Sigmoid colon (tissue), 7 donors: ENCODE results near the gene SCRG1. TPM values are rescaled to one million over a fixed set of nuclear protein-coding genes. Genes with fewer than 3 reads are reported as not detected.

Experiments
- DNase-seq: peaks from one replicate; pipeline ENCODE4 v3.0.0-alpha.2; 2019
- H3K27ac ChIP-seq, 4 donors: fragments of 200-600 bp; sonication (generic); one replicate each; pipeline ENCODE4 v1.5.1; 2016 to 2019; ENCODE audit warnings: mild to moderate bottlenecking in 1 of 4
- H3K27me3 ChIP-seq, 3 donors: fragments of 200-600 bp; sonication (generic); one replicate each; pipeline ENCODE4 v1.5.1; 2019; ENCODE audit warnings: mild to moderate bottlenecking in 1 of 3
- H3K36me3 ChIP-seq, 4 donors: fragments of 200-600 bp; sonication (generic); one replicate each; pipeline ENCODE4 v1.5.1; 2016 to 2019
- H3K4me1 ChIP-seq, 4 donors: fragments of 200-600 bp; sonication (generic); one replicate each; pipeline ENCODE4 v1.5.1; 2017 to 2019
- H3K4me3 ChIP-seq, 4 donors: fragments of 200-600 bp; sonication (generic); one replicate each; pipeline ENCODE4 v1.5.1; 2017 to 2019; ENCODE audit warnings: mild to moderate bottlenecking in 2 of 4, moderate library complexity in 1 of 4
- H3K9me3 ChIP-seq, 4 donors: fragments of 200-600 bp in 3 of 4; sonication (generic) in 3 of 4; one replicate each; pipeline versions ENCODE4 v1.5.1 to v1.6.1; 2013 to 2019
- CTCF ChIP-seq, 4 experiments: fragments of 450-650 bp in 3 of 4; fragments of 200-600 bp in 1 of 4; IDR thresholded peaks; one replicate each; pipeline ENCODE4 v1.5.1; 2016 to 2019; ENCODE audit warnings: antibody characterized with exemption in 4 of 4, mild to moderate bottlenecking in 3 of 4, moderate library complexity in 2 of 4
- EP300 ChIP-seq, 4 donors: sonication (generic); formaldehyde crosslinking; IDR thresholded peaks; one replicate each; pipeline ENCODE4 v1.6.1; 2017; ENCODE audit warnings: antibody characterized with exemption in 4 of 4
- POLR2A ChIP-seq, 2 donors: fragments of 450-650 bp; IDR thresholded peaks; one replicate each; pipeline ENCODE4 v1.6.1; 2016; ENCODE audit warnings: antibody characterized with exemption in 2 of 2, mild to moderate bottlenecking in 2 of 2, moderate library complexity in 2 of 2
- POLR2AphosphoS5 ChIP-seq, 4 donors: sonication (generic); formaldehyde crosslinking; IDR thresholded peaks; one replicate each; pipeline ENCODE4 v1.6.1; 2017; ENCODE audit warnings: antibody characterized with exemption in 4 of 4
- WGBS, 2 donors: extraction: QIAGEN DNeasy Blood & Tissue Kit; methylation state at CpG; one replicate each; pipeline ENCODE4 v1.1.7; 2013; 5-methylcytosine and 5-hydroxymethylcytosine counted together
- intact Hi-C: fragments of 100-400 bp; cut with DNase I; formaldehyde crosslinking; loops from one replicate; pipeline ENCODE4 v1.15.1; 2023
- polyA plus RNA-seq, 3 donors: library from polyadenylated mRNA; stranded (reverse); fragments of 200-250 nt; gene quantifications; one replicate each; pipeline ENCODE4 v1.2.3, GENCODE V29; 2013
- total RNA-seq, 4 donors: library from RNA; depleted of rRNA; stranded (reverse); fragments of >200 nt; gene quantifications; one replicate each; pipeline ENCODE4 v1.1.0, GENCODE V29; 2016
- donor health status: healthy with polysubstance abuse.
- donor health status: Bipolar disorder and iron deficiency.
- donor health status: healthy.

SCRG1 gene
- total and polyA plus RNA-seq, 7 donors: 0.55 to 5.8 (median 3.5) TPM; not detected in 1

- Histone ChIP-seq H3K27ac (peak overlapping the region in 1 of 4 donors; percentile 44), H3K4me3 (no peak overlapping the region), H3K27me3 (no peaks in the 10 kb centered on the region), H3K9me3 (no peaks in the 10 kb centered on the region), H3K4me1 (peaks cover 0 to 6% (median 0%) of the 10 kb centered on the region in 4 donors), H3K36me3 (no peaks in the 10 kb centered on the region)
- TF ChIP-seq POLR2AphosphoS5 (IDR thresholded peaks at IDR 0.05) (peak in 3 of 4 donors; percentile 6 to 37 (median 22)), POLR2A (IDR thresholded peaks at IDR 0.05) (no peak), EP300 (IDR thresholded peaks at IDR 0.05) (peak in 3 of 4 donors; percentile 35 to 55 (median 48))
- WGBS, 2 donors: 32 to 60% methylated on average over 1 of the region's 1 CpG
- no peak for DNase-seq
- intact Hi-C loops: no loop called here
Observed at GRCh38 chr4:173413036-173413435, 14.1 kb upstream of the SCRG1 start.

- no peaks in the 10 kb centered on the region for H3K9me3 ChIP-seq
- no peak for TF ChIP-seq POLR2A (IDR thresholded peaks at IDR 0.05)
- peak in 2 of 4 donors; percentile 22 to 24 for TF ChIP-seq EP300 (IDR thresholded peaks at IDR 0.05)
- no peak for TF ChIP-seq CTCF (IDR thresholded peaks at IDR 0.05)
- TF ChIP-seq POLR2AphosphoS5 (IDR thresholded peaks at IDR 0.05): peak in 1 of 4 donors; percentile 5
- peak overlapping the region in 3 of 4 donors; percentile 2 to 39 (median 11) for H3K27ac ChIP-seq
- WGBS, 2 donors: 50 to 57% methylated on average over 4 of the region's 4 CpGs
- H3K27me3 ChIP-seq: no peaks in the 10 kb centered on the region
- H3K4me1 ChIP-seq: peaks cover 0 to 6% (median 0%) of the 10 kb centered on the region in 4 donors
- no peak overlapping the region for H3K4me3 ChIP-seq
- intact Hi-C loops: no loop called here
- no peak for DNase-seq
- no peaks in the 10 kb centered on the region for H3K36me3 ChIP-seq
Observed at GRCh38 chr4:173411106-173411693, 12.3 kb upstream of the SCRG1 start.

GRCh38 chr4:173410079-173410478, 11.2 kb upstream of the SCRG1 start:
- Histone ChIP-seq H3K27ac (peak overlapping the region in 3 of 4 donors; percentile 11 to 39 (median 14)), H3K9me3 (no peaks in the 10 kb centered on the region), H3K27me3 (no peaks in the 10 kb centered on the region), H3K4me3 (no peak overlapping the region), H3K4me1 (peaks cover 0 to 6% (median 0%) of the 10 kb centered on the region in 4 donors), H3K36me3 (peaks cover 0 to 10% (median 0%) of the 10 kb centered on the region in 4 donors)
- WGBS, 2 donors: 45 to 47% methylated on average over 2 of the region's 2 CpGs
- TF ChIP-seq POLR2A (IDR thresholded peaks at IDR 0.05): no peak
- peak in 1 of 4 donors; percentile 10 for TF ChIP-seq POLR2AphosphoS5 (IDR thresholded peaks at IDR 0.05)
- no peak for TF ChIP-seq CTCF (IDR thresholded peaks at IDR 0.05)
- TF ChIP-seq EP300 (IDR thresholded peaks at IDR 0.05): no peak
- intact Hi-C loops: no loop called here
- DNase-seq: no peak

- peaks cover 0 to 13% (median 0%) of the 10 kb centered on the region in 4 donors for H3K36me3 ChIP-seq
- H3K27ac ChIP-seq: no peak overlapping the region
- intact Hi-C loops: no loop called here
- H3K4me1 ChIP-seq: no peaks in the 10 kb centered on the region
- DNase-seq: no peak
- H3K9me3 ChIP-seq: no peaks in the 10 kb centered on the region
- TF ChIP-seq CTCF (IDR thresholded peaks at IDR 0.05) (no peak), POLR2AphosphoS5 (IDR thresholded peaks at IDR 0.05) (no peak), POLR2A (IDR thresholded peaks at IDR 0.05) (no peak), EP300 (IDR thresholded peaks at IDR 0.05) (no peak)
- H3K4me3 ChIP-seq: no peak overlapping the region
- 87 to 88% methylated on average over 4 of the region's 4 CpGs for WGBS, 2 donors
- no peaks in the 10 kb centered on the region for H3K27me3 ChIP-seq
Observed at GRCh38 chr4:173405840-173406606, 7.1 kb upstream of the SCRG1 start.

- H3K9me3 ChIP-seq: no peaks in the 10 kb centered on the region
- H3K27ac ChIP-seq: no peak overlapping the region
- 32 to 83% methylated on average over 3 of the region's 3 CpGs for WGBS, 2 donors
- peaks cover 0 to 7% (median 2%) of the 10 kb centered on the region in 4 donors for H3K4me1 ChIP-seq
- H3K27me3 ChIP-seq: no peaks in the 10 kb centered on the region
- TF ChIP-seq EP300 (IDR thresholded peaks at IDR 0.05) (no peak), POLR2A (IDR thresholded peaks at IDR 0.05) (no peak), POLR2AphosphoS5 (IDR thresholded peaks at IDR 0.05) (no peak), CTCF (IDR thresholded peaks at IDR 0.05) (no peak)
- H3K36me3 ChIP-seq: peaks cover 0 to 13% (median 0%) of the 10 kb centered on the region in 4 donors
- intact Hi-C loops: no loop called here
- no peak overlapping the region for H3K4me3 ChIP-seq
- no peak for DNase-seq
Observed at GRCh38 chr4:173404296-173404865, 5.5 kb upstream of the SCRG1 start.
